Measurements from ENCODE around the gene TMEM270. TPM values are rescaled to one million over a fixed set of nuclear protein-coding genes. Genes with fewer than 3 reads are reported as not detected.

TMEM270 gene
- total RNA-seq, 1 experiment from 2014 or later: 1.1 TPM

DNA sequence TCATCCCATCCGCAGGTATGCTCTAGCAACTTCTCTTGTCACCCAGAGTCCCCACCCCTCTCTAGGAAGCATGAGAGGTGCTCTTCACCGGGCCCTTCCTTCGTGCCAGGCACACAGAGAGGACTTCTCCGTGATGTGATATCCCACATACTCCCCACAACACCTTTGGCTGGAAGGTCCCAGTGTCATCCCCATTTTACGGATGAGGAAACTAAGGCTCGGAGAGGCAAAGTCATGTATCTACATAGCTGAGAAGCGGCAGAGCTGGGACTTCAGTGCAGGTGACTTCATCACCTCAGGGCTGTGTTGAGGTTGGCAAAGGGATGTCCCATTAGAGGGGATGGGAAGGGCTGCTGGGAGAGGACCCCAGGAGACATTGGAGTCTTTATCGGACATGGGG lies 15.4 kb downstream of the TMEM270 start:
- Histone ChIP-seq H2AFZ (ENCODE audit: low read depth, low read length, poor library complexity, severe bottlenecking) (no peak overlapping the region), H3K9ac (ENCODE audit: low read length) (no peak overlapping the region), H3K36me3 (ENCODE audit: control insufficient read depth in 1 of 2, insufficient read depth in 2 of 2, low read length in 2 of 2) (no peaks in the 10 kb centered on the region), H3K4me2 (ENCODE audit: low read length) (no peak overlapping the region), H3K27ac (ENCODE audit: low read depth, low read length) (no peak overlapping the region), H3K4me1 (ENCODE audit: control insufficient read depth in 1 of 2, insufficient read depth in 2 of 2, low read length in 2 of 2) (no peaks in the 10 kb centered on the region), H3K9me3 (ENCODE audit: control insufficient read depth in 1 of 2, insufficient read depth in 1 of 2, low read depth in 1 of 2, low read length in 2 of 2) (no peaks in the 10 kb centered on the region), H3K9me2 (ENCODE audit: insufficient read depth) (no peaks in the 10 kb centered on the region), H3K27me3 (ENCODE audit: insufficient read depth, low read length) (peaks cover 12% of the 10 kb centered on the region; the same call in 1 of the 2 replicates), H4K20me1 (ENCODE audit: insufficient read depth) (no peaks in the 10 kb centered on the region), H3K4me3 (replicated peaks in 1 of 2; ENCODE audit: low read depth in 1 of 2, low read length in 2 of 2) (no peak overlapping the region), H3K79me2 (ENCODE audit: insufficient read depth, low read length) (no peaks in the 10 kb centered on the region)
- POLR2A ChIA-PET: no interaction called here
- TF ChIP-seq SIN3A (IDR thresholded peaks at IDR 0.05; ENCODE audit: low read depth): no peak
- TF ChIP-seq EZH2 (IDR thresholded peaks at IDR 0.05): no peak
- TF ChIP-seq SRF (IDR thresholded peaks at IDR 0.05; ENCODE audit: low read depth): no peak
- no peak for TF ChIP-seq YY1 (IDR thresholded peaks at IDR 0.05; ENCODE audit: extremely low read depth, insufficient replicate concordance, low read depth, low read length)
- no peak for TF ChIP-seq MAX (IDR thresholded peaks at IDR 0.05)
- TF ChIP-seq SP1 (IDR thresholded peaks at IDR 0.05; ENCODE audit: low read depth): no peak
- TF ChIP-seq ZFX (IDR thresholded peaks at IDR 0.05): no peak
- no peak for TF ChIP-seq JUND (IDR thresholded peaks at IDR 0.05)
- no peak for TF ChIP-seq CEBPB (IDR thresholded peaks at IDR 0.05; ENCODE audit: low read depth)
- TF ChIP-seq ZBTB33 (IDR thresholded peaks at IDR 0.05; ENCODE audit: extremely low read depth, insufficient replicate concordance, low read length): no peak
- no peak for TF ChIP-seq ELF1 (IDR thresholded peaks at IDR 0.05; ENCODE audit: borderline replicate concordance, low read depth)
- TF ChIP-seq RAD21 (IDR thresholded peaks at IDR 0.05; ENCODE audit: low read depth): no peak
- no peak for TF ChIP-seq POLR2A (IDR thresholded peaks at IDR 0.05; ENCODE audit: borderline replicate concordance, extremely low read depth, insufficient read depth, insufficient read length)
- TF ChIP-seq ZNF274 (IDR thresholded peaks at IDR 0.05; ENCODE audit: low read depth, low read length): no peak
- no peak for TF ChIP-seq EGR1 (IDR thresholded peaks at IDR 0.05; ENCODE audit: low read depth)
- no peak for TF ChIP-seq CTCF (IDR thresholded peaks at IDR 0.05 in 2 of 3, conservative IDR thresholded peaks at IDR 0.05 in 1 of 3; ENCODE audit: borderline replicate concordance in 1 of 3, insufficient read depth in 1 of 3, low read depth in 2 of 3, low read length in 2 of 3)
- DNase-seq (ENCODE audit: low read depth, low spot score) (no peak), ATAC-seq (no peak)
- intact Hi-C loops (cut with micrococcal nuclease): no loop called here
- CTCF ChIA-PET: no interaction called here
- RAD21 ChIA-PET (ENCODE audit: low non-redundant PET in 1 of 2, low total read pairs in 2 of 2, uncharacterized antibody in 2 of 2, unreplicated experiment in 2 of 2): no interaction called here
- no TSS peak for BruUV-seq (replicated peaks)

All from HCT116 (cell line).